ENCODE measurements around the gene AK4.
"Not testable (repeated sequence)": the region's sequence is repeated elsewhere in the genome, so short reads cannot be mapped to it uniquely, and the experiment has no call there.

AK4 gene

DNA sequence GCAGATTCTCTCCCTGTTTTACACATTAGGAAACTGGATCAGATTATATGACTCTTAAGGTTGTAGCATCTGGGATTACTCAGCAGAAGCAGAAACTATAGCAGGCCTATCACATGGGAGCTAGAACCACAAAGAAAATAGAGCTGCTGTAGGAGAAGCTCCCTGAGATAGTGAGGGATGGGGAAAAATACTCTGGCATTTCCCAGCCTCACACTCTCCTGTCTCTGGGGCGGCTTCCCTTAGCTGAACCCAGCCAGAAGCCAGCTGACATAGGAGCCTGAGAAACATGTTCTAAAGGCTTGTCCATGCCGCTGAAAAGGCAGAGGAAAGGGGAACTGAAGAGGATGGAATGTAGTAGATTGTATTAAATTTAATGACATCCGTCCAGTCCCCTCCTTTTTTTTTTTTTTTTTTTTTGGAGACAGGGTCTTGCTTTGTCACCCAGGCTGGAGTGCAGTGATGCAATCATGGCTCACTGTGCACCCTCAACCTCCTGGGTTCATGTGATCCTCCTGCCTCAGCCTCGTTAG, 84.5 kb downstream of the AK4 start:
- H3K4me1 ChIP-seq (ENCODE audit: insufficient read depth, poor library complexity, severe bottlenecking) = peaks cover 4% of the 10 kb centered on the region

DNA sequence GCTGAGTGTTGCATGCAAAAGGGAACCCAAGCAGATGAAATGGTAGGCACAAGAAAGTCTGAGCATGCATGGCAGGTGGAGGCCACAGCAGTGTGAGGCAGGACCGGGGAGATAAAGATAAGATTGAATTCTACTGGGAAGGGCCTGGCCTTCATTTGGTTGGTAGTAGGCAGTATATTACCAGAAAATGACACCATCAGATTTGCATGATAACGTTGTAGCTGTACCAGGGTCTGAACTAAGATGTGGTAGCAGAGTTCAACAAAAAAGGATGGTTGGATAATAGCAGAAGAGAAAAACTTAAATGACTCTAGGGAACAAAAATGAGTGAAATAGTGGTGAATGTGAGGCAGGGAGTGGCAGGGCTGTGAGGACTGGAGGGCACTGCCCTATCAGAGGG, 85.8 kb downstream of the AK4 start:
- Histone ChIP-seq H3K4me1 (ENCODE audit: insufficient read depth, poor library complexity, severe bottlenecking) (peaks cover 4% of the 10 kb centered on the region), H3K4me3 (ENCODE audit: severe bottlenecking) (no peak overlapping the region), H3K27me3 (ENCODE audit: insufficient read depth, poor library complexity, severe bottlenecking) (no peaks in the 10 kb centered on the region), H3K36me3 (ENCODE audit: low read depth) (peaks cover 4% of the 10 kb centered on the region; the same call in 1 of the 2 replicates), H3K27ac (ENCODE audit: poor library complexity, severe bottlenecking) (no peak overlapping the region), H3K9me3 (ENCODE audit: severe bottlenecking) (no peaks in the 10 kb centered on the region)
- TF ChIP-seq, protein P1, sequence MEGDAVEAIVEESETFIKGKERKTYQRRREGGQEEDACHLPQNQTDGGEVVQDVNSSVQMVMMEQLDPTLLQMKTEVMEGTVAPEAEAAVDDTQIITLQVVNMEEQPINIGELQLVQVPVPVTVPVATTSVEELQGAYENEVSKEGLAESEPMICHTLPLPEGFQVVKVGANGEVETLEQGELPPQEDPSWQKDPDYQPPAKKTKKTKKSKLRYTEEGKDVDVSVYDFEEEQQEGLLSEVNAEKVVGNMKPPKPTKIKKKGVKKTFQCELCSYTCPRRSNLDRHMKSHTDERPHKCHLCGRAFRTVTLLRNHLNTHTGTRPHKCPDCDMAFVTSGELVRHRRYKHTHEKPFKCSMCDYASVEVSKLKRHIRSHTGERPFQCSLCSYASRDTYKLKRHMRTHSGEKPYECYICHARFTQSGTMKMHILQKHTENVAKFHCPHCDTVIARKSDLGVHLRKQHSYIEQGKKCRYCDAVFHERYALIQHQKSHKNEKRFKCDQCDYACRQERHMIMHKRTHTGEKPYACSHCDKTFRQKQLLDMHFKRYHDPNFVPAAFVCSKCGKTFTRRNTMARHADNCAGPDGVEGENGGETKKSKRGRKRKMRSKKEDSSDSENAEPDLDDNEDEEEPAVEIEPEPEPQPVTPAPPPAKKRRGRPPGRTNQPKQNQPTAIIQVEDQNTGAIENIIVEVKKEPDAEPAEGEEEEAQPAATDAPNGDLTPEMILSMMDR (IDR thresholded peaks at IDR 0.05; ENCODE audit: poor library complexity, severe bottlenecking) = no peak
- ATAC-seq (ENCODE audit: low read depth) (no peak), DNase-seq (ENCODE audit: low spot score) (no peak)

More for the DNA sequence above, 84.5 kb downstream of the AK4 start:
- Histone ChIP-seq H3K36me3 (ENCODE audit: low read depth) (peaks cover 4% of the 10 kb centered on the region; the same call in 1 of the 2 replicates), H3K27me3 (ENCODE audit: insufficient read depth, poor library complexity, severe bottlenecking) (no peaks in the 10 kb centered on the region), H3K27ac (ENCODE audit: poor library complexity, severe bottlenecking) (no peak overlapping the region), H3K4me3 (ENCODE audit: severe bottlenecking) (no peak overlapping the region), H3K9me3 (ENCODE audit: severe bottlenecking) (no peaks in the 10 kb centered on the region)
- TF ChIP-seq, protein P1 (IDR thresholded peaks at IDR 0.05; ENCODE audit: poor library complexity, severe bottlenecking) = no peak
- ATAC-seq (ENCODE audit: low read depth) (no peak), DNase-seq (ENCODE audit: low spot score) (no peak)

DNA sequence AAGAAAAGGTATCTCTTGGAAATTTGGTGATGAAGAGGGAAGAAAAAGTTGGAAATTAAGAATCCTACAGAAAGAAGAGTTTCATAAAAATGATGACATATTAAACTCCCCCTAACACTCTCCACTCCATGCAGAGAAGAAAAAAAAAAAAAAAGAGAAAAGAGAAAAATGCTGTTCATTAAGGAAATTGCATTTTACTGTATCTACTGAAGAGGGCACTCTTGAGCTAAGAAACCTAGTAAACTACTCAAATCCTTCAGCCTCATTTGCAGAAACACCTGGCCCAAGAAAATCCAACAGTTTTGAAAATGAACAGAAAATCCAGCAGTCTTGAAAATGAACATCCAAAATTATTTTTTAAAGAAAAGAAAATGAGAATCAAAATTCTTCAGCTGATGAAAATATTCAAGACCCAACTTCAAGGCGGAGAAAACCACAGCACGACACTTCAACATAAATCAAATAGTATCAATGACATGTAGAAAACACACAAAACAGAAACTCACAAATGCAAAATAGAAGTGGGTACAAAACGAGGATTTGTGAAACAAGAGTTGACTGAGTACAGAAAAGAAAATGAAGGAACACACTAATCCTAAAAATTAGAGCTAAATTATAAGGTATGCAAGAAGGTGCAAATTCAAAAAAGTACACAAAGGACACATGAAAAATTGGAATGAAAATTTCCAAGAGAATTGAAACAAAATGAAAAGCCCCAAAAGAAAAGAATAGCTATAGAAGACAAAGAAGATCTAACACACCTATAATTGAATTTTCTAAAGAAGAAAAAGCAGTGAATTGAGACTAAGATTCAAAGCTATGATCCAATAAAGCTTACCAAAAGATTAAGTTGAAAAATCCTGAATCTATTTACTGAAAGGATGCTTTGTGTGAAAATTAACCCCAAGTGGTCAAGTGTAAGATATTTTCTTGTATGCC, 88.1 kb downstream of the AK4 start:
- Histone ChIP-seq H3K27me3 (ENCODE audit: insufficient read depth, poor library complexity, severe bottlenecking) (no peaks in the 10 kb centered on the region), H3K4me1 (ENCODE audit: insufficient read depth, poor library complexity, severe bottlenecking) (no peaks in the 10 kb centered on the region), H3K27ac (ENCODE audit: poor library complexity, severe bottlenecking) (no peak overlapping the region), H3K9me3 (ENCODE audit: severe bottlenecking) (no peaks in the 10 kb centered on the region), H3K36me3 (ENCODE audit: low read depth) (peaks cover 4% of the 10 kb centered on the region; the same call in 1 of the 2 replicates), H3K4me3 (ENCODE audit: severe bottlenecking) (no peak overlapping the region)
- TF ChIP-seq, protein P1 (IDR thresholded peaks at IDR 0.05; ENCODE audit: poor library complexity, severe bottlenecking) = peak; percentile 36
- ATAC-seq (ENCODE audit: low read depth) (no peak), DNase-seq (ENCODE audit: low spot score) (no peak)

DNA sequence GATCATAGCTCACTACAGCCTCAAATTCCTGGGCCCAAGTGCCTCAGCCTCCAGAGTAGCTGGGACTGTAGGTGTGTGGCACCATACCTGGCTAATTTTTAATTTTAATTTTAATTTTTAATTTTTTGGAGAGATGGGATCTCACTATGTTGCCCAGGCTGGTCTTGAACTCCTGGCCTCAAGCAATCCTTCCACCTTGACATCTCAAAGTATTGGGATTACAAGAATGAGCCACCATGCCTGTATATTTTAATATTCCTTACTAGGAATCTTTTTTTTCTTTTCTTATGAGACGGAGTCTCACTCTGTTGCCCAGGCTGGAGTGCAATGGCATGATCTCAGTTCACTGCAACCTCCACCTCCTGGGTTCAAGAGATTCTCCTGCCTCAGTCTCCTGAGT, 89.1 kb downstream of the AK4 start:
- H3K4me3 ChIP-seq (ENCODE audit: severe bottlenecking); H3K4me1 ChIP-seq (ENCODE audit: insufficient read depth, poor library complexity, severe bottlenecking); H3K27ac ChIP-seq (ENCODE audit: poor library complexity, severe bottlenecking); ATAC-seq (ENCODE audit: low read depth); H3K27me3 ChIP-seq (ENCODE audit: insufficient read depth, poor library complexity, severe bottlenecking); H3K9me3 ChIP-seq (ENCODE audit: severe bottlenecking); DNase-seq (ENCODE audit: low spot score); H3K36me3 ChIP-seq (ENCODE audit: low read depth): not testable (repeated sequence)

DNA sequence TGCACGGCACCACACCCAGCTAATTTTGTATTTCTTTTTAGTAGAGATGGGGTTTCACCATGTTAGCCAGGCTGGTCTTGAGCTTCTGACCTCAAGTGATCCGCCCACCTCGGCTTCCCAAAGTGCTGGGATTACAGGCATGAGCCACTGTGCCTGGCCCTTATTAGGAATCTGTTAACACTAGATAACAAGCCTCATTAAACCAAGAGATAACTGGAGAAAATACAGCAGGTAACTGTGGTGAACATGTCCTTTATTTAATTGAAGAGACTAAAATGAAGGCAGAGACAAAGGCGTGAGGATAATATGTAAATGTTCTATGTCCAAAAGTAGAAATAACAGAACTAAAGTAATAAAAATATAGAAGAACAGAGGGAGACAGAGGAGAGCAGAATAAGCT, 89.5 kb downstream of the AK4 start:
- Histone ChIP-seq H3K9me3 (ENCODE audit: severe bottlenecking) (no peaks in the 10 kb centered on the region), H3K4me3 (ENCODE audit: severe bottlenecking) (no peak overlapping the region), H3K36me3 (ENCODE audit: low read depth) (no peaks in the 10 kb centered on the region), H3K4me1 (ENCODE audit: insufficient read depth, poor library complexity, severe bottlenecking) (no peaks in the 10 kb centered on the region), H3K27me3 (ENCODE audit: insufficient read depth, poor library complexity, severe bottlenecking) (no peaks in the 10 kb centered on the region), H3K27ac (ENCODE audit: poor library complexity, severe bottlenecking) (no peak overlapping the region)
- ATAC-seq (ENCODE audit: low read depth) = no peak
- TF ChIP-seq, protein P1 (IDR thresholded peaks at IDR 0.05; ENCODE audit: poor library complexity, severe bottlenecking) = no peak
- DNase-seq (ENCODE audit: low spot score) = no peak

Measured in RWPE2 (cell line).